Trophoblast cell (in vitro differentiated cells and primary cell): ENCODE results near the gene RRBP1.
A peak's percentile ranks its signal among the peaks of the same experiment; 100 is the strongest.

Experiments used
- DNase-seq, 2 donors: peaks; one replicate each; pipeline ENCODE4 v3.0.0-alpha.2; 2016
- H2AFZ ChIP-seq: 2 replicates; pipeline ENCODE4 v1.6.1; 2013; ENCODE audit warnings: low read length, moderate library complexity, mild to moderate bottlenecking; ENCODE audit not compliant: insufficient read depth, poor library complexity
- H2AK5ac ChIP-seq: 2 replicates; pipeline ENCODE4 v1.6.1; 2013; ENCODE audit warnings: mild to moderate bottlenecking, low read length
- H2BK120ac ChIP-seq: 2 replicates; pipeline ENCODE4 v1.6.1; 2013; ENCODE audit warnings: low read length, mild to moderate bottlenecking, moderate library complexity; ENCODE audit not compliant: insufficient read depth, poor library complexity
- H2BK12ac ChIP-seq: 2 replicates; pipeline ENCODE4 v1.6.1; 2013; ENCODE audit warnings: mild to moderate bottlenecking, low read length, moderate library complexity
- H2BK5ac ChIP-seq: 2 replicates; pipeline ENCODE4 v1.6.1; 2013; ENCODE audit warnings: low read length, low read depth, moderate library complexity, mild to moderate bottlenecking; ENCODE audit not compliant: poor library complexity
- H3K14ac ChIP-seq: 2 replicates; pipeline ENCODE4 v1.6.1; 2013; ENCODE audit warnings: mild to moderate bottlenecking, low read length
- H3K18ac ChIP-seq: 2 replicates; pipeline ENCODE4 v1.6.1; 2013; ENCODE audit warnings: mild to moderate bottlenecking, low read length
- H3K23ac ChIP-seq: 2 replicates; pipeline ENCODE4 v1.6.1; 2013; ENCODE audit warnings: low read length
- H3K27ac ChIP-seq: 2 replicates; pipeline ENCODE4 v1.5.1; 2013; ENCODE audit warnings: low read depth, mild to moderate bottlenecking, inconsistent platforms, low read length, moderate library complexity
- H3K27me3 ChIP-seq: 2 replicates; pipeline ENCODE4 v1.6.1; 2013; ENCODE audit warnings: inconsistent platforms, mild to moderate bottlenecking, low read length, moderate library complexity; ENCODE audit not compliant: insufficient read depth
- H3K36me3 ChIP-seq, 2 experiments: 1 replicate in 1 of 2; 2 replicates in 1 of 2; pipeline ENCODE4 v1.6.1; 2013; ENCODE audit warnings: low read length in 2 of 2, mild to moderate bottlenecking in 2 of 2, moderate library complexity in 1 of 2; ENCODE audit not compliant: insufficient read depth in 2 of 2, control insufficient read depth in 1 of 2
- H3K4ac ChIP-seq: 2 replicates; pipeline ENCODE4 v1.6.1; 2013; ENCODE audit warnings: low read depth, mild to moderate bottlenecking, low read length, moderate library complexity
- H3K4me1 ChIP-seq, 2 experiments: 1 replicate in 1 of 2; 2 replicates in 1 of 2; pipeline ENCODE4 v1.6.1; 2013; ENCODE audit warnings: low read length in 2 of 2, mild to moderate bottlenecking in 2 of 2, moderate library complexity in 1 of 2; ENCODE audit not compliant: insufficient read depth in 2 of 2, control insufficient read depth in 1 of 2
- H3K4me2 ChIP-seq: 2 replicates; pipeline ENCODE4 v1.6.1; 2013; ENCODE audit warnings: inconsistent platforms, mild to moderate bottlenecking, low read length, moderate library complexity
- H3K4me3 ChIP-seq: 2 replicates; pipeline ENCODE4 v1.5.1; 2013; ENCODE audit warnings: mild to moderate bottlenecking, low read depth, low read length, inconsistent platforms
- H3K79me1 ChIP-seq: one replicate; pipeline ENCODE4 v1.6.1; 2013; ENCODE audit warnings: low read length
- H3K79me2 ChIP-seq: 2 replicates; pipeline ENCODE4 v1.6.1; 2013; ENCODE audit warnings: low read length, mild to moderate bottlenecking; ENCODE audit not compliant: control insufficient read depth, insufficient read depth, poor library complexity
- H3K9ac ChIP-seq: 2 replicates; pipeline ENCODE4 v1.6.1; 2013; ENCODE audit warnings: mild to moderate bottlenecking, low read length
- H3K9me3 ChIP-seq: 2 replicates; pipeline ENCODE4 v1.6.1; 2013; ENCODE audit warnings: low read depth, mild to moderate bottlenecking, control low read depth, inconsistent platforms, low read length; ENCODE audit not compliant: insufficient read depth
- H4K12ac ChIP-seq: 2 replicates; pipeline ENCODE4 v1.6.1; 2013; ENCODE audit warnings: low read depth, mild to moderate bottlenecking, low read length, moderate library complexity
- H4K8ac ChIP-seq: 2 replicates; pipeline ENCODE4 v1.6.1; 2013; ENCODE audit warnings: low read depth, mild to moderate bottlenecking, low read length, moderate library complexity
- H4K91ac ChIP-seq: one replicate; pipeline ENCODE4 v1.6.1; 2013; ENCODE audit warnings: low read depth, mild to moderate bottlenecking, low read length, moderate library complexity
- WGBS: extraction: QIAGEN DNeasy Blood & Tissue Kit; methylation state at CpG from one replicate; pipeline ENCODE4 v1.1.7; 2013; ENCODE audit warnings: missing lambda C conversion rate; ENCODE audit not compliant: insufficient read length, insufficient coverage; ENCODE audit errors: extremely low coverage; 5-methylcytosine and 5-hydroxymethylcytosine counted together

Gene RRBP1

GRCh38 chr20:17583126-17583525 lies 98.9 kb downstream of the RRBP1 start:
- no peak overlapping the region for H3K4me3 ChIP-seq
- no peaks in the 10 kb centered on the region for H3K9me3 ChIP-seq
- H4K8ac ChIP-seq, result no peak overlapping the region
- no peak overlapping the region for H3K18ac ChIP-seq
- H2AFZ ChIP-seq, result no peak overlapping the region
- no peak overlapping the region for H2BK12ac ChIP-seq
- H3K23ac ChIP-seq, result no peak overlapping the region
- no peak overlapping the region for H4K91ac ChIP-seq
- H2AK5ac ChIP-seq, result no peak overlapping the region
- H3K4me2 ChIP-seq, result no peak overlapping the region
- no peak overlapping the region for H2BK5ac ChIP-seq
- H3K27ac ChIP-seq, result no peak overlapping the region
- no peak overlapping the region for H3K14ac ChIP-seq
- peaks cover 19% of the 10 kb centered on the region for H3K79me2 ChIP-seq
- no peaks in the 10 kb centered on the region for H3K27me3 ChIP-seq
- H4K12ac ChIP-seq, result no peak overlapping the region
- H3K9ac ChIP-seq, result no peak overlapping the region
- peaks cover 2 to 3% of the 10 kb centered on the region in 2 experiments for H3K36me3 ChIP-seq
- peaks cover 8 to 11% of the 10 kb centered on the region in 2 experiments for H3K4me1 ChIP-seq
- H2BK120ac ChIP-seq, result no peak overlapping the region
- H3K79me1 ChIP-seq, result no peaks in the 10 kb centered on the region
- H3K4ac ChIP-seq, result peak overlapping the region; percentile 89
- no peak for DNase-seq
- no CpG with 5 or more reads among the region's 3 CpGs for WGBS

- no peak overlapping the region for H3K18ac ChIP-seq
- peaks cover 22% of the 10 kb centered on the region for H3K79me2 ChIP-seq
- WGBS, result 100% methylated on average over 1 of the region's 2 CpGs
- H3K27me3 ChIP-seq, result no peaks in the 10 kb centered on the region
- no peak overlapping the region for H2BK12ac ChIP-seq
- H3K9ac ChIP-seq, result no peak overlapping the region
- no peak overlapping the region for H3K4me2 ChIP-seq
- H2BK5ac ChIP-seq, result no peak overlapping the region
- H4K12ac ChIP-seq, result no peak overlapping the region
- H3K4ac ChIP-seq, result peak overlapping the region; percentile 96
- DNase-seq, result no peak
- H3K4me1 ChIP-seq, result peaks cover 8 to 13% of the 10 kb centered on the region in 2 experiments
- no peaks in the 10 kb centered on the region for H3K9me3 ChIP-seq
- no peak overlapping the region for H2AFZ ChIP-seq
- H2AK5ac ChIP-seq, result no peak overlapping the region
- no peak overlapping the region for H2BK120ac ChIP-seq
- no peaks in the 10 kb centered on the region for H3K79me1 ChIP-seq
- no peak overlapping the region for H3K14ac ChIP-seq
- H3K27ac ChIP-seq, result no peak overlapping the region
- peaks cover 3 to 5% of the 10 kb centered on the region in 2 experiments for H3K36me3 ChIP-seq
- no peak overlapping the region for H4K91ac ChIP-seq
- H4K8ac ChIP-seq, result no peak overlapping the region
- no peak overlapping the region for H3K4me3 ChIP-seq
- H3K23ac ChIP-seq, result no peak overlapping the region
Observed at GRCh38 chr20:17580895-17581294, 101.1 kb downstream of the RRBP1 start.

- H3K79me1 ChIP-seq, result no peaks in the 10 kb centered on the region
- H2BK120ac ChIP-seq, result no peak overlapping the region
- no peak overlapping the region for H3K9ac ChIP-seq
- H3K4me1 ChIP-seq, result peaks cover 8 to 15% of the 10 kb centered on the region in 2 experiments
- no peak overlapping the region for H2AK5ac ChIP-seq
- no peaks in the 10 kb centered on the region for H3K27me3 ChIP-seq
- no peak overlapping the region for H3K4me3 ChIP-seq
- H2BK5ac ChIP-seq, result no peak overlapping the region
- no CpG with 5 or more reads among the region's 4 CpGs for WGBS
- H3K23ac ChIP-seq, result no peak overlapping the region
- H2AFZ ChIP-seq, result no peak overlapping the region
- no peak overlapping the region for H4K8ac ChIP-seq
- H3K18ac ChIP-seq, result no peak overlapping the region
- no peak overlapping the region for H3K14ac ChIP-seq
- H4K12ac ChIP-seq, result no peak overlapping the region
- H3K9me3 ChIP-seq, result no peaks in the 10 kb centered on the region
- no peak overlapping the region for H3K27ac ChIP-seq
- peaks cover 25% of the 10 kb centered on the region for H3K79me2 ChIP-seq
- no peak for DNase-seq
- H3K4me2 ChIP-seq, result no peak overlapping the region
- H3K36me3 ChIP-seq, result peaks cover 5% of the 10 kb centered on the region in 2 experiments
- no peak overlapping the region for H4K91ac ChIP-seq
- H3K4ac ChIP-seq, result peak overlapping the region; percentile 98
- H2BK12ac ChIP-seq, result no peak overlapping the region
Observed at GRCh38 chr20:17579369-17580039, 102.5 kb downstream of the RRBP1 start.

GRCh38 chr20:17576215-17576614 lies 105.8 kb downstream of the RRBP1 start:
- Histone ChIP-seq H4K91ac (no peak overlapping the region), H4K8ac (no peak overlapping the region), H3K27me3 (no peaks in the 10 kb centered on the region), H3K18ac (no peak overlapping the region), H3K14ac (no peak overlapping the region), H2BK120ac (no peak overlapping the region), H3K36me3 (peaks cover 5 to 8% of the 10 kb centered on the region in 2 experiments), H4K12ac (no peak overlapping the region), H3K4ac (peak overlapping the region; percentile 98), H3K79me1 (no peaks in the 10 kb centered on the region), H3K9me3 (no peaks in the 10 kb centered on the region), H3K27ac (no peak overlapping the region), H3K9ac (no peak overlapping the region), H2AK5ac (no peak overlapping the region), H3K4me3 (no peak overlapping the region), H3K4me2 (no peak overlapping the region), H2BK12ac (no peak overlapping the region), H3K79me2 (peaks cover 30% of the 10 kb centered on the region), H2BK5ac (no peak overlapping the region), H2AFZ (no peak overlapping the region), H3K23ac (no peak overlapping the region), H3K4me1 (peaks cover 7 to 18% of the 10 kb centered on the region in 2 experiments)
- no peak for DNase-seq
- no CpG with 5 or more reads among the region's 8 CpGs for WGBS
